T-helper 1 cell treated with Interleukin-12 subunit alpha and Interleukin-12 subunit beta and Interleukin-4 antibody, amounts not matched to agents 30 μg/mL and 1 μg/mL, for 36 hours (primary cell): ENCODE measurements around the gene ZNF701.
"Not testable (repeated sequence)": the region's sequence is repeated elsewhere in the genome, so short reads cannot be mapped to it uniquely, and the experiment has no call there.

ENCODE experiments used
- H3K27ac Mint-ChIP-seq: one replicate; pipeline ENCODE4 v1.8.0; 2021; ENCODE audit warnings: mild to moderate bottlenecking, mixed read lengths
- H3K27me3 Mint-ChIP-seq: one replicate; pipeline ENCODE4 v1.8.0; 2021; ENCODE audit warnings: low read depth, mixed read lengths
- H3K36me3 Mint-ChIP-seq: one replicate; pipeline ENCODE4 v1.8.0; 2021; ENCODE audit warnings: low read depth, mixed read lengths
- H3K4me1 Mint-ChIP-seq: one replicate; pipeline ENCODE4 v1.8.0; 2021; ENCODE audit warnings: low read depth, mixed read lengths
- H3K4me3 Mint-ChIP-seq: one replicate; pipeline ENCODE4 v1.8.0; 2021; ENCODE audit warnings: mild to moderate bottlenecking, moderate library complexity, mixed read lengths
- H3K9me3 Mint-ChIP-seq: one replicate; pipeline ENCODE4 v1.8.0; 2021; ENCODE audit warnings: mixed read lengths

The ZNF701 gene

GRCh38 chr19:52542984-52543664 is 27.0 kb upstream of the ZNF701 start:
- peaks cover 75% of the 10 kb centered on the region for H3K36me3 Mint-ChIP-seq
- H3K4me3 Mint-ChIP-seq, result peak overlapping the region; percentile 38
- peaks cover 53% of the 10 kb centered on the region for H3K9me3 Mint-ChIP-seq
- H3K27ac Mint-ChIP-seq, result peak overlapping the region; percentile 74
- H3K4me1 Mint-ChIP-seq, result peaks cover 18% of the 10 kb centered on the region
- H3K27me3 Mint-ChIP-seq, result no peaks in the 10 kb centered on the region

GRCh38 chr19:52554216-52554971 is 15.7 kb upstream of the ZNF701 start:
- Mint-ChIP-seq H3K36me3 (peaks cover 83% of the 10 kb centered on the region), H3K4me3 (no peak overlapping the region), H3K9me3 (peaks cover 62% of the 10 kb centered on the region), H3K4me1 (no peaks in the 10 kb centered on the region), H3K27me3 (no peaks in the 10 kb centered on the region), H3K27ac (no peak overlapping the region)

DNA sequence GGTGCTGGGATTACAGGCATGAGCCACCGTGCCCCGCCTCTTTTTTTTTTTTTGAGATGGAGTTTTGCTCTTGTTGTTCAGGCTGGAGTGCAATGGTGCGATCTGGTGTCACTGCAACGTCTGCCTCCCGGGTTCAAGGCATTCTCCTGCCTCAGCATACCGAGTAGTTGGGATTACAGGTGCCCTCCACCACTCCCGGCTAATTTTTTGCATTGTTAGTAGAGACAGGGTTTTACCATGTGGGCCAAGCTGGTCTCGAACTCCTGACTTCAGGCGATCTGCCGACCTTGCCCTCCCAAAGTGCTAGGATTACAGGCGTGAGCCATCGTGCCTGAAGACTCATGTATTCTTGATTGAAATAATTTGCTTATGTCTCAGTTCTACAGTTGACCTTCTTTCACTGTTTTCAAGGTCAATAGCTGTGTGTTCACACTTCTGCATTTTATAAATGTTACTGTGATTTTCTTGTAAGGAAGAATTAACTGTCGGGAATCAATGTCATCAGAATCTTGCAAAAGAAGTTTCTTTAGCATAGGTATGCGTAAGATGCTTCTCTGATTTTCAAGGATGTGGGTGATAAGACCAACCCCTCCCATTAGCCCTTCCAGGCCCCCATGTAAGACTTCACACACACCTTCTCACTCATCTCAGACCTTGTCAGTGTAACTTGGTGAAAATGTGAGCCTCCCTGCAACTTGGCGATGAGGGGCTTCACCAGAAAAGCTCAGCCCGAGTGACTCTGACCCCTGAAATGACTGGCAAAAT is 12.7 kb upstream of the ZNF701 start:
- H3K4me3 Mint-ChIP-seq, result no peak overlapping the region
- H3K27me3 Mint-ChIP-seq, result no peaks in the 10 kb centered on the region
- H3K4me1 Mint-ChIP-seq, result no peaks in the 10 kb centered on the region
- peaks cover 79% of the 10 kb centered on the region for H3K36me3 Mint-ChIP-seq
- H3K27ac Mint-ChIP-seq, result no peak overlapping the region
- peaks cover 71% of the 10 kb centered on the region for H3K9me3 Mint-ChIP-seq

GRCh38 chr19:52558732-52559445 is 11.2 kb upstream of the ZNF701 start:
- not testable (repeated sequence) for H3K27ac Mint-ChIP-seq, H3K4me3 Mint-ChIP-seq, H3K27me3 Mint-ChIP-seq, H3K4me1 Mint-ChIP-seq
- peaks cover 78% of the 10 kb centered on the region for H3K36me3 Mint-ChIP-seq
- H3K9me3 Mint-ChIP-seq, result peaks cover 71% of the 10 kb centered on the region

- H3K4me1 Mint-ChIP-seq, H3K27ac Mint-ChIP-seq, H3K27me3 Mint-ChIP-seq, H3K4me3 Mint-ChIP-seq: not testable (repeated sequence)
- Mint-ChIP-seq H3K9me3 (peaks cover 68% of the 10 kb centered on the region), H3K36me3 (peaks cover 72% of the 10 kb centered on the region)
These were observed 8.5 kb upstream of the ZNF701 start for GRCh38 chr19:52561611-52562010.

GRCh38 chr19:52566121-52566520 is 4.0 kb upstream of the ZNF701 start:
- H3K27me3 Mint-ChIP-seq, result no peaks in the 10 kb centered on the region
- H3K9me3 Mint-ChIP-seq, result peaks cover 50% of the 10 kb centered on the region
- H3K27ac Mint-ChIP-seq, result no peak overlapping the region
- peaks cover 52% of the 10 kb centered on the region for H3K36me3 Mint-ChIP-seq
- H3K4me3 Mint-ChIP-seq, result no peak overlapping the region
- H3K4me1 Mint-ChIP-seq, result peaks cover 6% of the 10 kb centered on the region

DNA sequence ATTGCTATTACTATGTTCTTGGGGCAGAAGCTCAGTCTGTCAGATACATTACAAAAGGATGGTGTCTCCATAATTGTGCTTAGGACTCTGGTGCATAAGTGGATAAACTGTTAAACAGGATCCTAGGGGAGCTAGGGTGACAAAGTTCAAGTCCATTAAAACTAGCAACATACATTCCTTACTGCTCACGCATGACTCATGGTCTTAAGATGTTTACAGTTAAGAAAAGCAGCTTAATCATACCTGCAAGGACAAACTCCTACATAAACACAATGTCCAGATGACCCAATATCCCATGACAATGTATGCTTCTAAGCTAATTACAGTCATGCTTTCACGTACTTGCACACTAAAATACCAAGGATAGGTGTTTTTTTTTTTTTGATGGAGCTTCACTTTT is 3.5 kb upstream of the ZNF701 start:
- Mint-ChIP-seq H3K36me3 (peaks cover 52% of the 10 kb centered on the region), H3K4me1 (peaks cover 11% of the 10 kb centered on the region), H3K27me3 (no peaks in the 10 kb centered on the region), H3K4me3 (no peak overlapping the region), H3K27ac (no peak overlapping the region), H3K9me3 (peaks cover 50% of the 10 kb centered on the region)

GRCh38 chr19:52567921-52568320 is 2.2 kb upstream of the ZNF701 start:
- peaks cover 51% of the 10 kb centered on the region for H3K9me3 Mint-ChIP-seq
- H3K27ac Mint-ChIP-seq, result no peak overlapping the region
- no peaks in the 10 kb centered on the region for H3K27me3 Mint-ChIP-seq
- H3K36me3 Mint-ChIP-seq, result peaks cover 55% of the 10 kb centered on the region
- H3K4me3 Mint-ChIP-seq, result no peak overlapping the region
- peaks cover 14% of the 10 kb centered on the region for H3K4me1 Mint-ChIP-seq

- Mint-ChIP-seq H3K4me1 (peaks cover 15% of the 10 kb centered on the region), H3K27ac (peak overlapping the region; percentile 97)
These were observed 468 bp upstream of the ZNF701 start for GRCh38 chr19:52569638-52569999.

GRCh38 chr19:52584736-52585440 is 14.8 kb downstream of the ZNF701 start:
- peaks cover 71% of the 10 kb centered on the region for H3K36me3 Mint-ChIP-seq
- H3K4me3 Mint-ChIP-seq, result no peak overlapping the region
- H3K9me3 Mint-ChIP-seq, result peaks cover 50% of the 10 kb centered on the region
- no peaks in the 10 kb centered on the region for H3K4me1 Mint-ChIP-seq
- H3K27me3 Mint-ChIP-seq, result no peaks in the 10 kb centered on the region
- no peak overlapping the region for H3K27ac Mint-ChIP-seq

More at GRCh38 chr19:52569638-52569999, 468 bp upstream of the ZNF701 start:
- H3K36me3 Mint-ChIP-seq, result peaks cover 56% of the 10 kb centered on the region
- peaks cover 47% of the 10 kb centered on the region for H3K9me3 Mint-ChIP-seq
- H3K4me3 Mint-ChIP-seq, result peak overlapping the region; percentile 94
- not testable (repeated sequence) for H3K27me3 Mint-ChIP-seq

DNA sequence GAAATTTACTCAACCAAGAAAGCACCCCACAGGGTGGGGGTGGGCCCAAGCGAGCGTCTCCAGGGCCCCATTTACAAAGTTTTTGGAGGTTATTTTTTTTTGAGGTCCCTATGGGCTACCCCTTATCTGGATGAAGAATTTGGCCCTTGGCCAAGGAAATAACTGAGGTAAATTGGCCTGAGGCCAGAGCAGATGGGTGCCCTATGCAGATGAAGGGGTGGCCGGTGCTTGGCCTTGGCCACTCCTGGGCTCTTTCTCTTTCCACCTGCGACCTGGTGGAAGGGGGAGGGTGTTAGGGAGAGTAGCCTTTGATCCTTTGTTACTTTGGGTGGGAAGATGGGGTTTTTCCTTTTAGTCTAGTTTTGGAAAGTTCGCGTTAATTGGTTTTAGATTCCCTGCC is 15.5 kb downstream of the ZNF701 start:
- H3K4me1 Mint-ChIP-seq, result no peaks in the 10 kb centered on the region
- peaks cover 50% of the 10 kb centered on the region for H3K9me3 Mint-ChIP-seq
- H3K4me3 Mint-ChIP-seq, result no peak overlapping the region
- no peaks in the 10 kb centered on the region for H3K27me3 Mint-ChIP-seq
- peaks cover 73% of the 10 kb centered on the region for H3K36me3 Mint-ChIP-seq
- H3K27ac Mint-ChIP-seq, result no peak overlapping the region

GRCh38 chr19:52590728-52591127 is 20.6 kb downstream of the ZNF701 start:
- Mint-ChIP-seq H3K27me3 (no peaks in the 10 kb centered on the region), H3K4me3 (no peak overlapping the region), H3K9me3 (peaks cover 35% of the 10 kb centered on the region), H3K36me3 (peaks cover 71% of the 10 kb centered on the region), H3K27ac (no peak overlapping the region), H3K4me1 (no peaks in the 10 kb centered on the region)

- H3K27me3 Mint-ChIP-seq, result no peaks in the 10 kb centered on the region
- peaks cover 77% of the 10 kb centered on the region for H3K36me3 Mint-ChIP-seq
- H3K9me3 Mint-ChIP-seq, result peaks cover 46% of the 10 kb centered on the region
- H3K27ac Mint-ChIP-seq, result no peak overlapping the region
- no peak overlapping the region for H3K4me3 Mint-ChIP-seq
- no peaks in the 10 kb centered on the region for H3K4me1 Mint-ChIP-seq
These were observed 22.2 kb downstream of the ZNF701 start for GRCh38 chr19:52592301-52592700.

DNA sequence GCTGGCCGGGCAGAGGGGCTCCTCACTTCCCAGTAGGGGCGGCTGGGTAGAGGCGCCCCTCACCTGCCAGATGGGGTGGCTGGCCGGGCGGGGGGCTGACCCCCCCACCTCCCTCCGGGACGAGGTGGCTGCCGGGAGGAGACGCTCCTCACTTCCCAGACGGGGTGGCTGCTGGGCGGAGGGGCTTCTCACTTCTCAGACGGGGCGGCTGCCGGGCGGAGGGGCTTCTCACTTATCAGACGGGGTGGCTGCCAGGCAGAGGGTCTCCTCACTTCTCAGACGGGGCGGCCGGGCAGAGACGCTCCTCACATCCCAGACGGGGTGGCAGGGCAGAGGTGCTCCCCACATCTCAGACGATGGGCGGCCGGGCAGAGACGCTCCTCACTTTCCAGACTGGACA is 23.4 kb downstream of the ZNF701 start:
- Mint-ChIP-seq H3K36me3 (peaks cover 76% of the 10 kb centered on the region), H3K9me3 (peaks cover 44% of the 10 kb centered on the region)
- H3K27me3 Mint-ChIP-seq, H3K4me3 Mint-ChIP-seq, H3K27ac Mint-ChIP-seq, H3K4me1 Mint-ChIP-seq: not testable (repeated sequence)
